ENCODE results near the gene RPE.

Gene RPE

GRCh38 chr2:210063306-210063705, 60.9 kb downstream of the RPE start:
- no peak for TF ChIP-seq TAF1 (IDR thresholded peaks at IDR 0.05; ENCODE audit: low read depth, low read length)
- no peak for TF ChIP-seq POU2F2 (IDR thresholded peaks at IDR 0.05; ENCODE audit: low read depth, low read length)
- TF ChIP-seq POLR2AphosphoS5 (IDR thresholded peaks at IDR 0.05; ENCODE audit: low read depth, low read length), result no peak
- TF ChIP-seq PAX5 (IDR thresholded peaks at IDR 0.05; ENCODE audit: insufficient read depth, low read length, severe bottlenecking), result no peak
- no peak for TF ChIP-seq SPI1 (IDR thresholded peaks at IDR 0.05; ENCODE audit: low read depth, low read length)
- no peak for TF ChIP-seq POLR2A (IDR thresholded peaks at IDR 0.05; ENCODE audit: low read depth, low read length)
- no peak for FAIRE-seq
- DNase-seq (ENCODE audit: insufficient read length, low spot score), result no peak
